Immature natural killer cell (primary cell): ENCODE data around the gene YTHDF1. TPM values are rescaled to one million over a fixed set of nuclear protein-coding genes. Genes with fewer than 3 reads are reported as not detected.
"Not testable (repeated sequence)": the region's sequence is repeated elsewhere in the genome, so short reads cannot be mapped to it uniquely, and the experiment has no call there.

Experiments used
- DNase-seq, 3 donors: peaks; one replicate each; pipeline ENCODE4 v3.0.0; 2022; ENCODE audit warnings: mixed read lengths in 1 of 3
- H3K27ac Mint-ChIP-seq, 6 donors: one replicate each; pipeline ENCODE4 v1.8.0; 2020; ENCODE audit warnings: mixed read lengths in 6 of 6, mild to moderate bottlenecking in 5 of 6, inconsistent platforms in 4 of 6, moderate library complexity in 3 of 6
- H3K27me3 Mint-ChIP-seq, 3 donors: one replicate each; pipeline ENCODE4 v1.8.0; 2020 to 2021; ENCODE audit warnings: low read depth in 3 of 3, mild to moderate bottlenecking in 3 of 3, mixed read lengths in 3 of 3, moderate library complexity in 3 of 3, inconsistent platforms in 1 of 3
- H3K36me3 Mint-ChIP-seq, 3 donors: one replicate each; pipeline ENCODE4 v1.8.0; 2020; ENCODE audit warnings: mixed read lengths in 3 of 3, inconsistent platforms in 2 of 3, mild to moderate bottlenecking in 2 of 3
- H3K4me1 Mint-ChIP-seq, 2 donors: one replicate each; pipeline ENCODE4 v1.8.0; 2020; ENCODE audit warnings: inconsistent platforms in 2 of 2, mild to moderate bottlenecking in 2 of 2, mixed read lengths in 2 of 2, moderate library complexity in 1 of 2
- H3K4me3 Mint-ChIP-seq, 5 donors: one replicate each; pipeline ENCODE4 v1.8.0; 2020; ENCODE audit warnings: mild to moderate bottlenecking in 5 of 5, mixed read lengths in 5 of 5, inconsistent platforms in 3 of 5, moderate library complexity in 3 of 5
- H3K9me3 Mint-ChIP-seq, 6 donors: one replicate each; pipeline ENCODE4 v1.8.0; 2020; ENCODE audit warnings: mild to moderate bottlenecking in 6 of 6, mixed read lengths in 6 of 6, inconsistent platforms in 4 of 6, moderate library complexity in 3 of 6
- polyA plus RNA-seq, 3 donors: library from polyadenylated mRNA; unstranded; fragments of 300-500 nt; fragmentation: Illumina TruSeq; gene quantifications; one replicate each; pipeline ENCODE4 v1.2.3, GENCODE V29; 2021

Gene YTHDF1
- polyA plus RNA-seq, 3 donors from 2014 or later = 22.6 to 30.7 (median 24.1) TPM

DNA sequence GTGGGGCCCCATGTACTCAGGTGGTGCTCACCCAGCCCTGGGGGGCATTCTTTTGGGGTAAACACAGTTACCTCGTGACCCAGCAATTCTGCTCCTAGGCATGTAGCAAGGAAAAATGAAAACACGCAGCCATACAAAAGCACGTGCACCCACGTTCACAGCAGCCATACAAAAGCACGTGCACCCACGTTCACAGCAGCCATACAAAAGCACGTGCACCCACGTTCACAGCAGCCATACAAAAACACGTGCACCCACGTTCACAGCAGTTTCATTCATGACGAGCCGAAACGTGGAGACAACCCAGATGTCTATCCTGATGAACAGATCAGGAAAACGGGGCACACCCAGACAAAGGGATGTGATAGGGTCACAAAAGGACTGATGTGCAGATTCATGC lies 57.1 kb downstream of the YTHDF1 start:
- peaks cover 2% of the 10 kb centered on the region in 3 donors for H3K27me3 Mint-ChIP-seq
- no peak overlapping the region for H3K27ac Mint-ChIP-seq
- no peak for DNase-seq
- no peaks in the 10 kb centered on the region for H3K4me1 Mint-ChIP-seq
- no peaks in the 10 kb centered on the region for H3K9me3 Mint-ChIP-seq
- H3K36me3 Mint-ChIP-seq = no peaks in the 10 kb centered on the region
- H3K4me3 Mint-ChIP-seq = no peak overlapping the region

DNA sequence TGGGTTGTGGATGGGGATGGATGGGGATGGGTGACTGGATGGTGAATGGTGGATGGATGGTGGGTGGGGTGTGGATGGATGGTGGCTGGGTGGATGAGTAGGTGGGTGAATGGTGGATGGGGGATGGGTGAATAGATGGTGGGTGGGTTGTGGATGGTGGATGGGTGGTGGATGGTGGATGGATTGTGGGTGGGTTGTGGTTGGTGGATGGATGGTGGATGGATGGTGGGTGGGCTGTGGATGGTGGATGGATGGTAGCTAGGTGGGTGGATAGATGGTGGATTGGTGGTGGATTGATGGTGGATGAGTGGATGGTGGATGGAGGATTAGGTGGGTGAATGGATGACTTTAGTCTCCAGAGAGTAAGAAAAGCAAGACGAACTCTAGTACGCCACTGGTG lies 57.6 kb downstream of the YTHDF1 start:
- Mint-ChIP-seq H3K27ac (no peak overlapping the region), H3K4me1 (no peaks in the 10 kb centered on the region), H3K27me3 (peaks cover 0 to 2% (median 0%) of the 10 kb centered on the region in 3 donors), H3K9me3 (no peaks in the 10 kb centered on the region), H3K36me3 (no peaks in the 10 kb centered on the region), H3K4me3 (no peak overlapping the region)
- no peak for DNase-seq

DNA sequence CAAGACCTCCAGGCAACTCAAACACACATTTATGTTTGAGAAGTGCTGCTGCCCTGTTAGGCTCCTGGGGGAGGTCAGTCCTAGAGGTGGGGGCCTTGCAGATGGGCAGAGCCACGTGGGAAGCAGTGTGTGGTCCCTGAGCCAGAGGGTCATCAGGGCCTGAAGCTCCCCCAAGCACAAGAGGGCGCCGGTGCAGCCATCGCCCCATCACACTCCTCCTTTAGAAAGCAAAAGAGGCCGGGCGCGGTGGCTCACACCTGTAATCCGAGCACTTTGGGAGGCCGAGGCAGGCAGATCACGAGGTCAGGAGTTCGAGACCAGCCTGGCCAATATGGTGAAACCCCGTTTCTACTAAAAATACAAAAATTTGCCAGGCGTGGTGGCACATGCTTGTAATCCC lies 58.5 kb downstream of the YTHDF1 start:
- not testable (repeated sequence) for DNase-seq, H3K9me3 Mint-ChIP-seq, H3K27me3 Mint-ChIP-seq, H3K4me3 Mint-ChIP-seq, H3K4me1 Mint-ChIP-seq, H3K27ac Mint-ChIP-seq, H3K36me3 Mint-ChIP-seq

DNA sequence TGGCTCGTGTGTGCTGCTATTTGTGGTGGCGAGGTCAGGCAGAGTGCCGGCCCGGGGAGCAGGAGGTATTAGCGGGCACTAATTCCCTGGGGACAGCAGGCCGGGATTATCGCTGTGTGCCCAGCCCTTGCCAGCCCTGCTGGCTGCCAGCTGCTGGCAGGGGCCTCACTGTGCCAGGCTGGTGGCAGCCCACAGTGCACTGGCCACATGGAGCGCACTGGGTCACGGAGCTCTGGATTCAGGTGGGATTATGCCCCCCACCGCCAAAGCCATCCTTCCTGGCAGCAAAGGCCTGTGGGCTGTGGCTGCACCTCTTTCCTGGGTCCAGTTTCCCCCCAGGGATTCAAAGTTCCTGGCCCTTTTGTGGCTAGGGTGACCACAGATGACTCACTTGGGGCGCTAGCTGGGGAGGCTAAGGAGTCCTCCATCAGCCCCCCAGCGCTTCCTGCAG lies 59.7 kb downstream of the YTHDF1 start:
- no peak overlapping the region for H3K4me3 Mint-ChIP-seq
- H3K4me1 Mint-ChIP-seq = no peaks in the 10 kb centered on the region
- no peak overlapping the region for H3K27ac Mint-ChIP-seq
- no peaks in the 10 kb centered on the region for H3K36me3 Mint-ChIP-seq
- no peak for DNase-seq
- H3K9me3 Mint-ChIP-seq = no peaks in the 10 kb centered on the region
- peaks cover 0 to 4% (median 0%) of the 10 kb centered on the region in 3 donors for H3K27me3 Mint-ChIP-seq

DNA sequence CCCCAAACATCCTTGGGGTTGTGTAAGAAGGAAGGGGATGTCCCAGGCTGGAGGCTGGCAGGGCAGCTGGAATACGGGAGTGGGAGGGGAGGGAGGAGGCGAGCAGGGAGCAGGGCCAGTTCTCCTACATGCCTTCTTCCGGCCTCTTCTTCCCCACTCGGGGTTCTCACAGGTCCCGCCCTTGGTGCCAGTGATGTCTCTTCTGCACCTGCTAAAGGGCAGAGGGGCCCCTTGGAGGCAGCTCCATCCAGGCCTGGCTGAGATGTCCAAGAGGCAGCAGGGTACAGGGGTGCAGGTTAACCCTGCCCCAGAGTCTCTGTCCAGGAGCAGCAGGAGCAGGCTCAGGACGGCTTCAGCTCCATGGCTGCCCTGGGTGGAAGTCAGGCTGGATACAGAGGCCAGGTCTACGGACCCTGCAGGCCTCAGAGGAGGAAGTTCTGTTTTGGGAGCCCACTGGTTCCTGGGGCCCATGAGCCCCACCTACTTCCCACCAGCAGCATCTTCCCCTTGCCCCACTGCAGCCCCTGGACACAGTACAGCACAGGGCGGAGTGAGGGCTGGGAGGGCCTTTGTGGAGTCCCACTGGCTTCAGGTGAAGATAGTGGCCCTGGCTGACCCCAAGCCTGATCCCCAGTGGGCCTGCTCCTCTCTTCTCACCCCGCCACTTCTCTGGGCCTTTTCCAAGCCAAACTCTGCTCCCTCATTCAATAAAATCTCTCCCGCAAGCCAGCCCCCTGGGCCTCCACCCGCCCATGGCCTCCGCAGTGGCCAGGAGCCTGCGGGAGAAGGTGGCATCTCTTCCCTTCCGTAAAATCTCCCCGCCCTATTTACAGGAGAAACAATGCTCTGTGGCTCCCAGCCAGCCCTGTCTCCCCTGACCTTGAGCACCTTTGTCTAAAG lies 60.4 kb downstream of the YTHDF1 start:
- no peak overlapping the region for H3K27ac Mint-ChIP-seq
- no peak for DNase-seq
- H3K36me3 Mint-ChIP-seq = no peaks in the 10 kb centered on the region
- peaks cover 0 to 4% (median 0%) of the 10 kb centered on the region in 3 donors for H3K27me3 Mint-ChIP-seq
- H3K9me3 Mint-ChIP-seq = no peaks in the 10 kb centered on the region
- H3K4me3 Mint-ChIP-seq = no peak overlapping the region
- no peaks in the 10 kb centered on the region for H3K4me1 Mint-ChIP-seq

DNA sequence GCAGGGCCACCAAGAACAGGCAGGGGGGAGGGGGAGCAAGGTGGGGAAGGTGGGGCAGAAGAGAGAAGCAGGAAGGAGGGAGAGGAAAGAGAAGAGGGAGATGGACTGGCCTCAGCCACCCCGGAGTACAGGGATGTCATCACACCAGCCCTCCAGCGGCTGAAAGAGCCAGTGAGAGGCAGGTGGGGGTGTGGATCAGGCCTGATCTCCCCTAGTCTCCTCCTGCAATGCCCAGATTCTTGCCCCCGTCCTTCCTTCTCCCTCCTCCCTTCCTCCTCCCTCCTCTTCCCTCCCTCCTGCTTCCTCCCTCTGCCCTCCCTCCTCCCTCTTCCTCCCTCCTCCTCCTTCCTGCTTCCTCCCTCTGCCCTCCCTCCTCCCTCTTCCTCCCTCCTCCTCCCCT lies 61.5 kb downstream of the YTHDF1 start:
- Mint-ChIP-seq H3K9me3 (no peaks in the 10 kb centered on the region), H3K27me3 (peaks cover 0 to 4% (median 0%) of the 10 kb centered on the region in 3 donors), H3K27ac (no peak overlapping the region), H3K4me3 (no peak overlapping the region), H3K36me3 (no peaks in the 10 kb centered on the region), H3K4me1 (no peaks in the 10 kb centered on the region)
- DNase-seq = no peak

DNA sequence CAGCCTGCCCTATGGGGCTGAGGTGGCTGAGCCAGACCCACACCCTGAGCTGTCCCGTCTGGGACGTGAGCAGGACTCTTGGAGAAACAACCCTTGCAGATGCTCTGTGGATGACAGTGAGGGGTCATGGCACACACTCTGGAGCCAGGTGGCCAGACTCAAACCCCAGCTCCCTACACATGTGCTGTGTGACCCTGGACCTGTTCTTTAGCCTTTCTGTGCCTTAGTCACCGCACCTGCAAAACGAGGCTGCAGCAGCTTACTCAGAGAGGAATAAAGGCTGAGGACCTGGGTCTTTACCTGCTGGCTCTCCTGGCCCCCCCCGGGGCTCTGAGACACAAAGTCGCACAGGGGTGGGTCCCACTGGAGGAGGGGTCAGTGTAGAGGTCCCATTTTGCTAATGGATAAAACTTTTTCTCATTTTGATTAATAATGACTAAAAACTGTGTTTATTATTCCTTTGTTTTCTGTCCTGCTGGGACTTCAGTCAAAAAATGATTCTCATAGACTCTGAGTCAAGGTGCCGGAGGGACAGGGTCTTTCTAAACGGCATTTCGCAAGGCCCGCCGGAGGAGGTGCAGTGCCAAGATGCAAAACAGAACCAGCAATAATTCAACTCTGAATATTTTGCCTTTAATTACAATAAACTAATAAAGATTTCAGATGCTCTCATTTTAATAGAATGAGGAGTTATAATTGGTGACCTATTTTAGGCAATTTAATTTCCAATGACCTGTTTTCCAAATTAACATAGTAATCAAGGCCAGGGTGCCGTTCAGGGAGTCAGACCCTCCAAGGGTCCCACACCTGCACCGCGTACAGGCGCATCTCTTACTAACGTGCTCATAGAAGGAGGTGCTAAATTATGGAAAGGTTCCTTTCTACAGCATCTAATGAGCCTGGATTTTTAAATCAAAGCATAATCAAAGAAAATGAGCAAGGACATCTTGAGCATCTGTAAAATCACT lies 62.4 kb downstream of the YTHDF1 start:
- no peak overlapping the region for H3K27ac Mint-ChIP-seq
- H3K4me3 Mint-ChIP-seq = no peak overlapping the region
- DNase-seq = no peak
- H3K36me3 Mint-ChIP-seq = no peaks in the 10 kb centered on the region
- peaks cover 0 to 4% (median under 1%) of the 10 kb centered on the region in 6 donors for H3K9me3 Mint-ChIP-seq
- H3K4me1 Mint-ChIP-seq = no peaks in the 10 kb centered on the region
- peaks cover 0 to 6% (median under 1%) of the 10 kb centered on the region in 3 donors for H3K27me3 Mint-ChIP-seq

DNA sequence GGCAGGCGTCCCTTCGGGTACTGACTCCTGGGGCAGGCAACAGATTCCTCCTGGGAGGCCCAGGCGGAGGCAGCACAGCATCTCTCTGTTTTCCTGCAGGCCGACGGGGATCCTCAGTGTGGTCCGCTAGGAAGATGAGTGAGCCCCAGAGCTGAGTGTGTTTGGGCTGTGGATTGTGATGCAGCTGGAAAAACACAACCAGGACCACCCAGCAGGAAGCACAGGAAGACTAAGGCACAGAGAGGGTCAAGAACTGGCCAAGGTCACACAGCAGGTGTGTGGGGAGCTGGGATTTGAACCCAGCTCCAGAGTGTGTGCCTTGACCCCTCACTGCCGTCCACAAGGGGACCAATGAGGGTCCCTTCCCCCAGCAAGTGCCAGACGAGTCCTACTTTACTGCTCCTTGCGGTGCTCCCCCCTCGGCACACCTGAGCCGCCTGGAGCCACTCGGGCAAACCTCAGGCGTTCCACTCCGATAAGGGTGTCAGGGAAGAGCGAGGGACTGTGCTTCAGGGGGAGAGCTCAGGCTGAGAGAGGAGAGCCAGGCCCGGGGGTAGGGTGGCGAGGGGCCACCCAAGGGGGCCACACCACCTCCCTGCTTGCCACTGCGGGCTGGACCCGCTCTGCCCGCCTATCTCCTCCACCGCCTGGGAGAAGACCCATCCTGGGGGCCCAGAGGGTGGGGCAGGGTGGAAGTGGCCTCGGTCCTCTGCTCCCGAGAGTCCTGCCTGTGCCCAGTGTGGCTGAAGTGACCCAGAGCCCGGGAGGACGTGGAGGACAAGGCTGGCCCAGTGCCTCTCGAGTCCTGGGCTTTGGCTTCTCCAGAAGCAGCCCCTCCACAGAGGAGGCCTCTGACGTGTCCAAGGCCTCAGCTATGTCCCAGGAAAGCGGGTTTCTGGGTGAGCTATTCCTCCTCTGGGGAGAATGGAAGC lies 63.3 kb downstream of the YTHDF1 start:
- DNase-seq = no peak

DNA sequence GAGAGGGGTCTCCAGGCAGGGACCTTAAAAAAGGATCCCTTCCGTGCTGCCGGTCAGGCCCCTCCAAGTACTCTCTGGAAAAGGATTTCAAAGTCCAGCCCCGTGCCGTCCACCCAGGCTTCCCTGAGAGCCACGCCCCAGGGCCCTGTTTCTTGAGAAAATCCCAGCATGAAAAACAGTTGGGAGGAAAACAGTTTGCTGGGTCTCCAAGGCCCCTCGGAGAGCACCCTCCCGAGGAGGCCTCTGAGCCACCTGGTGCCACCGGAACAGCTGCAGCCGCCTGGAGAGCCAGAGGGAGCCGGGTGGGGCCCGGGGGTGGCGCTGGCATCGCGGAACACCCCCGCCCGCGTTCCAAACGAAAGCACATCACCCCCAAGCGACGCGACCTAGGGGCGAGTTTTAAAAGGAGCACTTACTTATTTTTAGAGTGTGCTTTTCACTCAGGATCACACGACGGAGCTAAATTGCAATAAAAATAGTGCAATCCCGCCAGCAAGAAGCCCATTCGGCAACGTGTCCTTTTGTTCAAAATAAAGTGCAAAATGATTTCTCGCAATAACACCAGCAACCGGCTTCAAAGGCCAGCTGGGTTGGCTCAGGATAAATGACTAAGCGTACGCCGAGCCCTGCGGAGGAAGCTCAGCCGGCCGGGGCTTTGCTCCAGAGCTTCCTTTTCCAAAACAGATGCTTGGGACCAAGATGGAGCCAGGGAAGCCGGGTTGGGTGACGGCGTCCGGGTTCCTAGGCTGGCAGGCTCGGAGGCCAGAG lies 64.2 kb downstream of the YTHDF1 start:
- H3K4me3 Mint-ChIP-seq = no peak overlapping the region
- no peak for DNase-seq
- no peaks in the 10 kb centered on the region for H3K4me1 Mint-ChIP-seq
- peaks cover 0 to 6% (median 0%) of the 10 kb centered on the region in 3 donors for H3K36me3 Mint-ChIP-seq
- no peak overlapping the region for H3K27ac Mint-ChIP-seq
- peaks cover 4 to 18% (median 8%) of the 10 kb centered on the region in 3 donors for H3K27me3 Mint-ChIP-seq
- peaks cover 0 to 14% (median 11%) of the 10 kb centered on the region in 6 donors for H3K9me3 Mint-ChIP-seq

More for the DNA sequence above, 63.3 kb downstream of the YTHDF1 start:
- H3K4me3 Mint-ChIP-seq = no peak overlapping the region
- peaks cover 4 to 13% (median 8%) of the 10 kb centered on the region in 3 donors for H3K27me3 Mint-ChIP-seq
- peaks cover 0 to 6% (median 0%) of the 10 kb centered on the region in 3 donors for H3K36me3 Mint-ChIP-seq
- H3K9me3 Mint-ChIP-seq = peaks cover 0 to 14% (median 9%) of the 10 kb centered on the region in 6 donors
- H3K4me1 Mint-ChIP-seq = no peaks in the 10 kb centered on the region
- no peak overlapping the region for H3K27ac Mint-ChIP-seq

DNA sequence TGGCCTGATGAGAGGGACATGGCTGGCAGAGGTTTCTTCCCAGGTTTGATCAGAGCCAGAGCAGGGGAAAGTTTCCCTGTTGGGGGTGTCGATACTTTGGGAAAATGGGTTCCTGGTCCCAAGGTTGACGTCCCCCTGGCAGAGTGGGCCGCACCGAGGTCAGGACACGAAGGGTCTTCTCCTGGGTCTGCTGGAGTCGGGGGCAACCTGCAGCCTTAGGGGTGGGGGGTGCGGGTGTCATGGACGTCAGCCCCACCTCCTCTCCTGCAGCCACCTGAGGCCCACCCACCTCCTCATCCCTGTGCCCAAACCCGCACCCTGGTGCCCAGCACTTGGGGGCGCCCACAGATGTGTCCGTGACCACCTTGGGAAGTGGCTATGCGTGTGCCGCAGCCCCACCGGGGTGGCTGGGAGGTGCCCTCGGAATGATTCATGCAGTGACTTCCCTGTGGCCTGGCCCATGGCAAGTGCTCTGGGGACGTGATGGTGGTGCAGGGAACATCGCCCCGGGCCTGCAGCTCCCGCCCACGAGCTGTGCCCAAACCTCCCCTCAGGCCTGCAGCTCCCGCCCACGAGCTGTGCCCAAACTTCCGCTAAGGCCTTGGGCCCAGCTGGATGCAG lies 64.9 kb downstream of the YTHDF1 start:
- DNase-seq = no peak
- Mint-ChIP-seq H3K27ac (no peak overlapping the region), H3K9me3 (peaks cover 0 to 14% (median 11%) of the 10 kb centered on the region in 6 donors), H3K27me3 (peaks cover 4 to 21% (median 8%) of the 10 kb centered on the region in 3 donors), H3K36me3 (peaks cover 0 to 6% (median 0%) of the 10 kb centered on the region in 3 donors), H3K4me1 (no peaks in the 10 kb centered on the region), H3K4me3 (no peak overlapping the region)

DNA sequence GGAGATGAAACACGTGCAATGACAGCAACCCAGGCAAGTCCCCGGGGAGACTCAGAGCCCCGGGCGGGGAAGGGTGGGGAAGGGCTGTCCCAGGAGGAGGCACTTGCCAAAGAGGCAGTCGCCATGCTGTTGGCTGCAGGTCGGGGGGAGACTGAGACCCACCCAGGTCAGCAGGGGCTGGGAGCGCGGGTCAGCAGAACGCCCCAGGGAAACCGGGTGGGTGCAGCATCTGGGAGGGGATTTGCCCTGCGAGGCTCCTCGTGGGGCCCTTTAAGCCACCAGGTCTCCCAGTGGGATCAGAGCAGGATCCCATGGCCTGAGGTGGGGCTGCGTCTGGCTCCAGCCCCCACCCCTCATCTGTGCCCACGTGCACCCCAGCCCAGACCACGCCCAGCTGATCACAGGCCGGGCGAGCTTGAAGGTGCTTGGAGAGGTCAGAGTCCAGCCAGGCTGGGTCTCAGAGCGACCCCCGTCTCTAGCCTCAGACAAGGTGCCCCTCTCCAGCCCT lies 65.5 kb downstream of the YTHDF1 start:
- no peak overlapping the region for H3K27ac Mint-ChIP-seq
- H3K4me3 Mint-ChIP-seq = no peak overlapping the region
- peaks cover 4 to 21% (median 10%) of the 10 kb centered on the region in 3 donors for H3K27me3 Mint-ChIP-seq
- H3K9me3 Mint-ChIP-seq = peaks cover 0 to 14% (median 11%) of the 10 kb centered on the region in 6 donors
- H3K4me1 Mint-ChIP-seq = no peaks in the 10 kb centered on the region
- peaks cover 0 to 6% (median 0%) of the 10 kb centered on the region in 3 donors for H3K36me3 Mint-ChIP-seq
- DNase-seq = no peak
